Activated naive CD8-positive, alpha-beta T cell (primary cell): Measurements from ENCODE around the gene WDR36.

ENCODE experiments used
- H3K27ac Mint-ChIP-seq: one replicate; pipeline ENCODE4 v1.8.0; 2021; ENCODE audit warnings: mixed read lengths
- H3K27me3 Mint-ChIP-seq: one replicate; pipeline ENCODE4 v1.8.0; 2021; ENCODE audit warnings: mixed read lengths
- H3K36me3 Mint-ChIP-seq: one replicate; pipeline ENCODE4 v1.8.0; 2021; ENCODE audit warnings: mixed read lengths
- H3K4me1 Mint-ChIP-seq: one replicate; pipeline ENCODE4 v1.8.0; 2021; ENCODE audit warnings: low read depth, mixed read lengths
- H3K4me3 Mint-ChIP-seq: one replicate; pipeline ENCODE4 v1.8.0; 2021; ENCODE audit warnings: mild to moderate bottlenecking, mixed read lengths
- H3K9me3 Mint-ChIP-seq: one replicate; pipeline ENCODE4 v1.8.0; 2021; ENCODE audit warnings: low read depth, mixed read lengths

Gene WDR36

DNA sequence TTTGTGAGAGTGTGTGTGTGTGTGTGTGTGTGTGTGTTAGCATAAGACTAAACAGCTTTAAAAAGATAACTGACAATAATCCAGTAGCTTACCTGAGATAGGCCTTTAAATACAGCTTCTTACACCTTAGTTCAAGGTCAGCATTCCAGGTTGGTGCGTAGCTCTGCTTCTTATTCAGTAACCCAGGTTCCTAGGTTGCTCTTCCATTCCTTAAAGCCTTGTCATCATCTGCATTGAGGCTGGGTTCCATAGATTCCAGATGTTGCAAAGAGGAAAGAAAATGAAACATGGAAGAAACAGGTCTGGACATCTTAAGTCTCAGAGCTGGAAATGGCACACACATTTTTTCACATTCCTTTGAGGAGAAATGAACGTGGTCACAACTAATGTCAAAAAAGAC lies 78.1 kb downstream of the WDR36 start:
- no peaks in the 10 kb centered on the region for H3K9me3 Mint-ChIP-seq
- H3K4me1 Mint-ChIP-seq = peaks cover 3% of the 10 kb centered on the region
- no peak overlapping the region for H3K4me3 Mint-ChIP-seq
- peaks cover 2% of the 10 kb centered on the region for H3K36me3 Mint-ChIP-seq
- H3K27ac Mint-ChIP-seq = no peak overlapping the region
- H3K27me3 Mint-ChIP-seq = no peaks in the 10 kb centered on the region

DNA sequence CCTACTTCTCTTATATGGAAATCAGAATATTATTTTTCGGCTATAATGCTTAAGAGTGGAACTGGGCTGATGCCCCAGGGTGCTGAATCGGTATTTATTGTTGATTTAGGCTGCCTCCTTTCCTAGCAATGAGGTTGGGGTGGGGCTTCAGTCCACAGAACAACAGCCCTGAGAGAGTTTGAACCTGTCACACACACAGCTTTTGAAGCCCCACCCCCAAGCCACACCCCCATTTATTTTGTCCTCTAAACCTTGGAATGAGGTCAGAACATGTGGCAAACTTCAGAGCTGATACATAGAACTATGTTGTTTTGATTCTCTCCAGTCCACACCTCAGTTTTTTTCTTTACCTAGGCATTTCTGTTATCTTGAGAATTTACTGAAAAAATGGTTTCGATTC lies 80.4 kb downstream of the WDR36 start:
- H3K4me3 Mint-ChIP-seq = no peak overlapping the region
- H3K36me3 Mint-ChIP-seq = peaks cover 2% of the 10 kb centered on the region
- H3K27me3 Mint-ChIP-seq = no peaks in the 10 kb centered on the region
- no peak overlapping the region for H3K27ac Mint-ChIP-seq
- peaks cover 3% of the 10 kb centered on the region for H3K4me1 Mint-ChIP-seq
- H3K9me3 Mint-ChIP-seq = no peaks in the 10 kb centered on the region

GRCh38 chr5:111173476-111173875 lies 81.3 kb downstream of the WDR36 start:
- H3K4me3 Mint-ChIP-seq = no peak overlapping the region
- peaks cover 2% of the 10 kb centered on the region for H3K36me3 Mint-ChIP-seq
- no peaks in the 10 kb centered on the region for H3K9me3 Mint-ChIP-seq
- no peaks in the 10 kb centered on the region for H3K27me3 Mint-ChIP-seq
- H3K27ac Mint-ChIP-seq = no peak overlapping the region
- peaks cover 3% of the 10 kb centered on the region for H3K4me1 Mint-ChIP-seq
